ENCODE results near the gene COL7A1.
"Not testable (repeated sequence)": the region's sequence is repeated elsewhere in the genome, so short reads cannot be mapped to it uniquely, and the experiment has no call there.

Gene COL7A1

DNA sequence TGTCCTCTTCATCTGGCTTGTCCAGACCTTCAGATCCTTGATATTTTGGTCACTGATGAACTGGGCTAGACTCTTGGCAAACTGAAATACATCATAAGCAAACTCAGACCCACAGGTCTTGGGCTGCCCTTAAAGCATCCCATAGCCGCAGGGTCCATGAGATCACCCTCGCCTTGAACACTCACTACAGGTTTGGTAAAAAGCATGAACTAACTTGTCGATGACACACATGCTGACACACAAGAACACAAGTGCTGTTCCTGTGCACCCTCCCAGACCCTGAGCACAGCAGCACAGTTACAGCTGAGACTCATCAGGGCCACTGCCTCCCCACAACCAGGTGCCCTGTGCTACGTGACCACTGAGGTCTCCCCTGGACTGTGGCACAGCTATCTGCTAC lies 59.6 kb downstream of the COL7A1 start:
- no peak for DNase-seq

- no peak for DNase-seq
Measured at GRCh38 chr3:48532977-48533337, 62.2 kb downstream of the COL7A1 start.

DNA sequence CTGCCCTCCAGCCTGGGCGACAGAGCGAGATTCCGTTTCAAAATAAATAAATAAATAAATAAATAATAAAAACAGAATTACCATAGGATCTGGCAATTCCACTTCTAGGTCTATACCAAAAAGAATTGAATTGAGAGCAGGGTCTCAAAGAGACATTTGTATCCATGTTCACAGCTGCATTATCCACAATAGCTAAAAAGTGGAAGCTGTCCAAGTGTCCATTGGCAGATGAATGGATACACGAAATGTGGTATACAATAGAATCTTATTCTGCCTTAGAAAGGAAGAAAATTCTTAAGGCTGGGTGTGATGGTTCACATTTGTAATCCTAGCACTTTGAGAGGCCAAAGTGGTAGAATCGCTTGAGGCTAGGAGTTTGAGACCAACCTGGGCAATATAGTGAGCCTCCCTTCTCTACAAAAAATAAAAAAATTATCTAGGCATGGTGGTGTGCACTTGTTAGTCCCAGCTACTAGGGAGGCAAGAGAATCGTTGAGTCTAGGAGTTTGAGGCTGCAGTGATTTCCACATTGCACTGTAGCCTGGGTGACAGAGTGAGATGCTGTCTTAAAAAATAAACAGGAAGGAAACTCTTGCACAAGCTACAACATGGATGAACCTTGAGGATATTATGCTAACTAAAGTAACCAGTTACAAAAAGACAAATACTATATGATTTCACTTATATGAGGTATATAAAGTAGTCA lies 62.7 kb downstream of the COL7A1 start:
- DNase-seq, result peak; percentile 39

DNA sequence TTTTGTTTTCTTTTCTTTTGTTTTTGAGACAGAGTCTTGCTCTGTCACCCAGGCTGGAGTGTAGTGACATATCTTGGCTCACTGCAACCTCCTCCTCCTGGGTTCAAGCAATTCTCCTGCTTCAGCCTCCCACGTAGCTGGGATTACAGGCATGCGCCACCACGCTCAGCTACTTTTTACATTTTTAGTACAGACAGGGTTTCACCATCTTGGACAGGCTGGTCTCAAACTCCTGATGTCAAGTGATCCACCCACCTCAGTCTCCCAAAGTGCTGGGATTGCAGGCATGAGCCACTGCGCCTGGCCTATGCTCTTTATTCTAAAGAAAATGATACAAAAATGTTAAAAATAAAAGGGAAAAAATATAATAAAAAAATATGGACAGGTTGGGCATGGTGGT lies 64.4 kb downstream of the COL7A1 start:
- not testable (repeated sequence) for DNase-seq

DNA sequence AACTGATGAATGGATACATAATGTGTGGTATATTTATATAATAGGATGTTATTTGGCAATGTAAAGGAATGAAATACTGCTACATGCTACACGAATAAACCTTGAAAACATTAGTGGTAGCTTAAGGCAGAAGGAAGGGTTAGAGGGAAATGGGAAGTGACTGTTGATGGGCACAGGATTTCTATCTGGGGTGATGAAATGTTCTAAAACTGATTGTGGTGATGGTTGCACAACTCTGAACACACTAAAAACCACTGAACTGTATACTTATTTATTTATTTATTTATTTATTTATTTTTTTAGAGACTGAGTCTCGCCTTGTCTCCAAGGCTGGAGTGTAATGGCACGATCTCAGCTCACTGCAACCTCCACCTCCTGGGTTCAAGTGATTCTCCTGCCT lies 66.4 kb downstream of the COL7A1 start:
- DNase-seq, result peak; percentile 74

DNA sequence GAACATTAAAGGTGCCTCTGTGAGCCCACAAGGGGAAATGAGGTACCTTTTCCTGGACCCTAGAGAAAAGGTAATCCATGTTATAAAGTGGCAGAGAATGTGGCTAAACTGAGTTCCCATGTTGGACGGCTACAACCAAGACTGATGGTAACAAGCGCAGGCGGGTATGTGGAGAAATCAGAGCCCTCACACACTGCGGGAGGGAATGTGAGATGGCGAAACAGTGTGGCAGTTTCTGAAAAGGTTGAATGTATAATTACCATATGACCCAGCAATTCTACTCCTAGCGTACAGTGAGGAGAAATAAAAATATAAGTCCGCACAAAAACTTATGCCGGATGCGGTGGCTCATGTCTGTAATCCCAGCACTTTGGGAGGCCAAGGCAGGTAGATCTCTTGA lies 67.1 kb downstream of the COL7A1 start:
- peak; percentile 65 for DNase-seq

- DNase-seq, result no peak
Measured at GRCh38 chr3:48524970-48525369, 70.2 kb downstream of the COL7A1 start.

DNA sequence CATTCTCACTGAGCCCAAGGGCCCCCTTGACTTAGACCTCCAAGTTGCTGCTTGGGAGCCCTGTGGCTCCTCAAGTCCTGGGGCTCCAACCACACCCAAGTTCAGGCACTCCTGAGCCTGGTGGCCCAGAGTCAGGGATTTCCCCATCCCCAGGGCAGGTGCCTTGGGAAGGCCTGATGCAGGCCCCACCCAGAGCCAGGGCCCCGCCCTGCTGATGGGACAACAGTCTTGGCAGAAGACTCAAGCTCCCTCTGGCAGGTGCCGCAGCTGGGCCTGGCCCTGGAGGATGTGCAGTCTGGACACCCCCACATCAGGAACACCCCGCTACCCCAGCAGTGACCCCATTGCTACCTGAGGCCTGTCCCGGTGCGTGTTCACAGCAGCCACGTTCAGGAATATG lies 73.5 kb downstream of the COL7A1 start:
- no peak for DNase-seq

DNA sequence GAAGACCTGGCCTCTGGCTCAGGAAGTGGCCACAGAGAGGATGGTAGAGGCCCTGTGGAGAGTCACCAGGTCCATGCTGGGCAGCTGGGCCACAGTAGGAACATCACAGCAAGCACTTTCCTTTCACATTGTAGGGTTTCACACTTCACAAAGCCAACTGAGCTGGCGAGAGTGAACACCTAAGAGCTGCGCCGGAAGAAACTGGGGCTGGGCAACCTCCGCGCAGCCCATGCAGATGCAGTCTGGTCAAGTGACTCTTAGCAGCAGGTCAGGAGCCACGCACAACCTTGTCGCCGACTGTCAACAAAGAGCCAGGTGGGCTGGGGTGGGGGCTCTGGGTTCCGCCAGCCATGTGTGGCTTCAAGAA lies 75.9 kb downstream of the COL7A1 start:
- DNase-seq, result no peak

- DNase-seq, result no peak
Measured at GRCh38 chr3:48518638-48519276, 76.4 kb downstream of the COL7A1 start.

GRCh38 chr3:48518069-48518468 lies 77.1 kb downstream of the COL7A1 start:
- no peak for DNase-seq

DNA sequence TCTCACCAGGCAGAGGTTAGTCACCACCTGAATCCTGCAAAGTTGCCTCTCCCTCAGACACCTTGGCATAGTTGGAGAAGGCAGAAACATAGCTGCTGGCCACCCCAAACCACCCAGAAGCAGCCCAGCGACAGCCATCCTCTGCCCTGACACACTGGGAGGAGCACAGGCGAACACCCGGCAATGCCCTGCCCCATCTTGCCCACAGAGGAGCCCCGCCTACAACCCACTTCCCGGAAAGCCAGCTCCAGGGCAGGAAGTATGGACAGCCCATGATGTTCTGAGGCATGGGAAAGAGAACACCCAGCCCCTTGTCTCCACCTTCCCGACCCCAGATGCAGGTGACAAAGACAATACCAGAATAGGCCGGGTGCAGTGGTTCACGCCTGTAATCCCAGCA lies 78.6 kb downstream of the COL7A1 start:
- no peak for DNase-seq

- no peak for DNase-seq
Measured at GRCh38 chr3:48514431-48515227, 80.5 kb downstream of the COL7A1 start.

All from suppressor macrophage treated with lipopolysaccharide for 4 hours (primary cell).